ENCODE results near the gene AP2M1.
"Not testable (repeated sequence)": the region's sequence is repeated elsewhere in the genome, so short reads cannot be mapped to it uniquely, and the experiment has no call there.

The AP2M1 gene

GRCh38 chr3:184174646-184175492 is at the start of gene AP2M1:
Gene AP2M1, plus strand, starts transcription at chr3:184174855. Its CDS starts 2,139 bp downstream, at chr3:184176994.
- DNase-seq, result peak; percentile 99

- DNase-seq, result no peak
These were observed 48.6 kb upstream of the AP2M1 start for GRCh38 chr3:184126006-184126405.

- DNase-seq, result peak; percentile 59
These were observed 45.6 kb upstream of the AP2M1 start for GRCh38 chr3:184129012-184129411.

- DNase-seq, result no peak
These were observed 41.7 kb upstream of the AP2M1 start for GRCh38 chr3:184132945-184133344.

- DNase-seq, result peak; percentile 89
These were observed 40.6 kb upstream of the AP2M1 start for GRCh38 chr3:184133840-184134745.

- no peak for DNase-seq
These were observed 39.9 kb upstream of the AP2M1 start for GRCh38 chr3:184134746-184135148.

- DNase-seq, result peak; percentile 96
These were observed 39.3 kb upstream of the AP2M1 start, which contains the start of gene EIF2B5 for GRCh38 chr3:184135149-184135910. Gene EIF2B5, plus strand, starts transcription at chr3:184135358. Its CDS starts 28 bp downstream, at chr3:184135386.

GRCh38 chr3:184135911-184136260 is 38.8 kb upstream of the AP2M1 start:
- DNase-seq, result peak; percentile 35

GRCh38 chr3:184140436-184140835 is 34.2 kb upstream of the AP2M1 start:
- no peak for DNase-seq

- DNase-seq, result no peak
These were observed 32.5 kb upstream of the AP2M1 start for GRCh38 chr3:184142199-184142598.

- DNase-seq, result no peak
These were observed 31.3 kb upstream of the AP2M1 start for GRCh38 chr3:184143327-184143726.

- DNase-seq, result no peak
These were observed 30.1 kb upstream of the AP2M1 start for GRCh38 chr3:184144505-184144904.

- DNase-seq, result peak; percentile 59
These were observed 29.5 kb upstream of the AP2M1 start for GRCh38 chr3:184145111-184145524.

GRCh38 chr3:184145751-184146270 is 28.8 kb upstream of the AP2M1 start:
- DNase-seq, result no peak

GRCh38 chr3:184148076-184148475 is 26.6 kb upstream of the AP2M1 start:
- DNase-seq, result no peak

GRCh38 chr3:184149123-184149522 is 25.5 kb upstream of the AP2M1 start:
- no peak for DNase-seq

- not testable (repeated sequence) for DNase-seq
These were observed 24.9 kb upstream of the AP2M1 start for GRCh38 chr3:184149770-184150169.

GRCh38 chr3:184154885-184155643 is 19.6 kb upstream of the AP2M1 start, which contains the start of gene DVL3:
Gene DVL3, plus strand, starts transcription at chr3:184155377. Its CDS starts 259 bp downstream, at chr3:184155636.
- DNase-seq, result peak; percentile 33

GRCh38 chr3:184155644-184156521 is 18.8 kb upstream of the AP2M1 start:
- peak; percentile 33 for DNase-seq

- no peak for DNase-seq
These were observed 18.1 kb upstream of the AP2M1 start for GRCh38 chr3:184156522-184156955.

- DNase-seq, result no peak
These were observed 17.4 kb upstream of the AP2M1 start for GRCh38 chr3:184157206-184157605.
